Prostate gland (tissue), 2 donors: ENCODE measurements around the gene GASK1A.

Source experiments
- CTCF ChIP-seq, 4 experiments: fragments of 200-600 bp in 2 of 4; fragments of 450-650 bp in 2 of 4; sonication (generic) in 2 of 4; IDR thresholded peaks; 1 replicate in 3 of 4; 2 replicates in 1 of 4; pipeline ENCODE4 v1.5.1; 2016 to 2019; ENCODE audit warnings: antibody characterized with exemption in 4 of 4, mild to moderate bottlenecking in 2 of 4, moderate library complexity in 2 of 4
- POLR2A ChIP-seq: fragments of 450-650 bp; IDR thresholded peaks from one replicate; pipeline ENCODE4 v1.6.1; 2016; ENCODE audit warnings: antibody characterized with exemption, mild to moderate bottlenecking

- no peak for TF ChIP-seq POLR2A
- TF ChIP-seq CTCF (IDR thresholded peaks at IDR 0.05), result no peak
Observed at GRCh38 chr3:43009547-43009946, 30.4 kb downstream of the GASK1A start.
